K562 (cell line): ENCODE results near the gene ZBTB42. TPM values are rescaled to one million over a fixed set of nuclear protein-coding genes. Genes with fewer than 3 reads are reported as not detected.

Source experiments
- ARID2 ChIP-seq: fragments of 450-650 bp; IDR thresholded peaks from 2 replicates; pipeline ENCODE4 v1.6.1; 2017; ENCODE audit warnings: antibody characterized with exemption, mild to moderate bottlenecking
- CTCF ChIP-seq, 3 experiments: IDR thresholded peaks in 2 of 3; conservative IDR thresholded peaks in 1 of 3; 2 replicates each; pipeline ENCODE4 v1.5.1; 2011 to 2012; ENCODE audit warnings: low read length in 3 of 3, mild to moderate bottlenecking in 3 of 3, control low read depth in 2 of 3, improper control_type of control experiment in 1 of 3, inconsistent platforms in 1 of 3, low read depth in 1 of 3, mixed read lengths in 1 of 3, moderate library complexity in 1 of 3; ENCODE audit not compliant: insufficient read depth in 2 of 3
- E2F8 ChIP-seq: fragments of 450-650 bp; IDR thresholded peaks from 2 replicates; pipeline ENCODE4 v1.7.1; 2018; ENCODE audit warnings: mild to moderate bottlenecking, low read depth; ENCODE audit not compliant: partially characterized antibody
- HNRNPL ChIP-seq: fragments of 200-400 bp; formaldehyde crosslinking; IDR thresholded peaks from 2 replicates; pipeline ENCODE4 v1.6.1; 2017; ENCODE audit warnings: low read depth, mild to moderate bottlenecking, low read length
- MAFF ChIP-seq: IDR thresholded peaks from 2 replicates; pipeline ENCODE4 v1.6.1; 2012; ENCODE audit warnings: low read length, improper control_type of control experiment
- MAX ChIP-seq: sonication (generic); formaldehyde crosslinking; IDR thresholded peaks from 2 replicates; pipeline ENCODE4 v1.9.0; 2022; ENCODE audit warnings: mild to moderate bottlenecking, missing genetic modification reagents
- NR2C2 ChIP-seq, 2 experiments: fragments of 200-800 bp in 1 of 2; sonication (Bioruptor generic) in 1 of 2; sonication (generic) in 1 of 2; formaldehyde crosslinking in 1 of 2; IDR thresholded peaks; 2 replicates each; pipeline versions ENCODE4 v1.6.1 to v1.8.0; 2016 to 2022; ENCODE audit warnings: mild to moderate bottlenecking in 1 of 2, missing compliant biosample characterization in 1 of 2, missing genetic modification characterization in 1 of 2, missing genetic modification reagents in 1 of 2
- NR2F6 ChIP-seq: fragments of 450-650 bp; formaldehyde crosslinking; IDR thresholded peaks from 2 replicates; pipeline ENCODE4 v1.4.0; 2020; ENCODE audit warnings: mild to moderate bottlenecking
- PHB2 ChIP-seq: fragments of 450-650 bp; IDR thresholded peaks from 2 replicates; pipeline ENCODE4 v1.6.1; 2017; ENCODE audit warnings: low read depth
- POLR2A ChIP-seq: fragments of 450-650 bp; conservative IDR thresholded peaks from 2 replicates; pipeline ENCODE4 v1.6.1; 2016
- RAD21 ChIP-seq, 2 experiments: fragments of 250-450 bp in 1 of 2; fragments of 450-650 bp in 1 of 2; sonication (Bioruptor Pico) in 1 of 2; formaldehyde crosslinking in 1 of 2; IDR thresholded peaks in 1 of 2; conservative IDR thresholded peaks in 1 of 2; 2 replicates each; pipeline versions ENCODE4 v1.4.0 to v1.8.0; 2020 to 2022; ENCODE audit warnings: mild to moderate bottlenecking in 2 of 2, moderate library complexity in 1 of 2
- RBM22 ChIP-seq: fragments of 200-400 bp; formaldehyde crosslinking; IDR thresholded peaks from 2 replicates; pipeline ENCODE4 v1.6.1; 2018; ENCODE audit warnings: low read length, low read depth; ENCODE audit not compliant: poor library complexity, severe bottlenecking
- SMC3 ChIP-seq: conservative IDR thresholded peaks from 2 replicates; pipeline ENCODE4 v1.6.1; 2011; ENCODE audit warnings: low read depth, low read length, improper control_type of control experiment; ENCODE audit not compliant: insufficient read depth
- SRSF7 ChIP-seq: fragments of 200-400 bp; formaldehyde crosslinking; optimal IDR thresholded peaks from 2 replicates; pipeline ENCODE3; 2017; ENCODE audit warnings: mild to moderate bottlenecking, low read depth, low read length
- VEZF1 ChIP-seq: fragments of 200-800 bp; sonication (Bioruptor generic); IDR thresholded peaks from 2 replicates; pipeline ENCODE4 v1.6.1; 2017; ENCODE audit warnings: missing genetic modification characterization, missing compliant biosample characterization
- YBX1 ChIP-seq: fragments of 450-650 bp; IDR thresholded peaks from 2 replicates; pipeline ENCODE4 v1.7.1; 2016; ENCODE audit warnings: mild to moderate bottlenecking
- ZNF280B ChIP-seq: fragments of 250-450 bp; sonication (Bioruptor Pico); IDR thresholded peaks from 2 replicates; pipeline ENCODE4 v1.5.1; 2021; ENCODE audit warnings: mild to moderate bottlenecking
- ZNF436 ChIP-seq: fragments of 250-450, 450-650 bp; sonication (Bioruptor Pico); formaldehyde crosslinking; IDR thresholded peaks from 2 replicates; pipeline ENCODE4 v1.7.0; 2020; ENCODE audit warnings: mild to moderate bottlenecking
- ZNF695 ChIP-seq: fragments of 450-650 bp; formaldehyde crosslinking; IDR thresholded peaks from 2 replicates; pipeline ENCODE4 v1.4.0; 2020; ENCODE audit warnings: mild to moderate bottlenecking, moderate library complexity
- polyA plus RNA-seq, 8 experiments: library from polyadenylated mRNA; depleted of rRNA in 4 of 8; stranded (reverse) in 5 of 8; unstranded in 3 of 8; fragments of >200 nt; fragmentation: Nextera tagmentation in 2 of 8; fragmentation: Illumina TruSeq in 1 of 8; extraction: Ambion mirVana in 2 of 8; extraction: Trizol in 1 of 8; gene quantifications; 2 replicates each; pipeline versions ENCODE4 v1.2.1 to v1.2.3, GENCODE V29; 2011 to 2014; ENCODE audit warnings: inconsistent platforms in 1 of 8, missing spikeins in 1 of 8
- total RNA-seq, 7 experiments: library from RNA; depleted of rRNA in 6 of 7; stranded (reverse); fragments of >200 nt in 6 of 7; fragmentation: Illumina TruSeq in 2 of 7; extraction: Trizol in 2 of 7; gene quantifications; 2 replicates each; pipeline versions ENCODE4 v1.2.1 to v1.2.3, GENCODE V29; 2011 to 2021; ENCODE audit warnings: low replicate concordance in 1 of 7

Gene ZBTB42
- total and polyA plus RNA-seq, 9 of the 15 experiments (the other 6 are each of a cell fraction or from before 2014, with no cell fraction given) = 0.03 to 8.5 (median 2.4) TPM

- no peak for TF ChIP-seq E2F8
- no peak for TF ChIP-seq MAFF
- TF ChIP-seq CTCF (IDR thresholded peaks at IDR 0.05 in 2 of 3, conservative IDR thresholded peaks at IDR 0.05 in 1 of 3; ENCODE audit: insufficient read depth in 2 of 3, low read depth in 1 of 3, low read length in 3 of 3) = peak; percentile 61 to 89 (median 85)
- TF ChIP-seq PHB2 = no peak
- no peak for TF ChIP-seq HNRNPL
- no peak for TF ChIP-seq ARID2
- peak; percentile 54; the same call in 1 of the 2 replicates for TF ChIP-seq POLR2A
- no peak for TF ChIP-seq ZNF436
- TF ChIP-seq NR2F6 (CRISPR knock-in tag) = no peak
- TF ChIP-seq MAX = peak; percentile 77
- TF ChIP-seq ZNF280B (CRISPR knock-in tag) = no peak
- no peak for TF ChIP-seq SRSF7
- TF ChIP-seq RBM22 = no peak
- TF ChIP-seq ZNF695 (CRISPR knock-in tag) = no peak
- TF ChIP-seq RAD21 (CRISPR knock-in tag; conservative IDR thresholded peaks at IDR 0.05 in 1 of 2, IDR thresholded peaks at IDR 0.05 in 1 of 2) = peak; percentile 60 to 70
- TF ChIP-seq NR2C2 (CRISPR knock-in tag; IDR thresholded peaks at IDR 0.05) = no peak
- 0 out of 2 replicates have a peak, but pooled peaks have one; percentile 15 for TF ChIP-seq NR2C2 (tag; IDR thresholded peaks at IDR 0.05)
- peak; percentile 74 for TF ChIP-seq SMC3
- TF ChIP-seq VEZF1 (CRISPR knock-in tag) = peak; percentile 81
- no peak for TF ChIP-seq YBX1
Measured at GRCh38 chr14:104768437-104769323, 32.2 kb upstream of the ZBTB42 start (continued).
